Measurements from ENCODE around the gene MELTF.
A peak's percentile ranks its signal among the peaks of the same experiment; 100 is the strongest.

MELTF gene

GRCh38 chr3:196991581-196992460 is 37.8 kb downstream of the MELTF start:
- DNase-seq: no peak

DNA sequence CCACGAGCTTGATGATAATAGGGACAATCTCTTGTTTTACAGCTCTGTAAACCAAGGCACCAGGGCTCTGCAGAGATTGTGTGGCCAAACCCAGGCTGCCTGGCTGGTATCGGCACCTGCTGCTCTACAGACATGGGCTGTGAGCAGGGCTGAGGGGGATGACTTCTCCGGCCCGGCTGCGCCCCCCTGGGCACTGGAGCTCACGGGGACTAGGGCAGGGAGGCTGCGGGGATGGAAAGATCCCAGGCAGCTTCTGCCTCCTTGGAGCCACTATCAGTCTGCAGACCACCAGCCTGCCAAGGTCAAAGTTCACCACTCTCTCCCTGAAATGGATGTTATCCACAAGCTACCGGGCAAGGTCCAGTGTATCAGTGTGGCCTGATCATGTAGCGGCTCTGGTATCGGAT is 39.0 kb downstream of the MELTF start:
- no peak for DNase-seq

DNA sequence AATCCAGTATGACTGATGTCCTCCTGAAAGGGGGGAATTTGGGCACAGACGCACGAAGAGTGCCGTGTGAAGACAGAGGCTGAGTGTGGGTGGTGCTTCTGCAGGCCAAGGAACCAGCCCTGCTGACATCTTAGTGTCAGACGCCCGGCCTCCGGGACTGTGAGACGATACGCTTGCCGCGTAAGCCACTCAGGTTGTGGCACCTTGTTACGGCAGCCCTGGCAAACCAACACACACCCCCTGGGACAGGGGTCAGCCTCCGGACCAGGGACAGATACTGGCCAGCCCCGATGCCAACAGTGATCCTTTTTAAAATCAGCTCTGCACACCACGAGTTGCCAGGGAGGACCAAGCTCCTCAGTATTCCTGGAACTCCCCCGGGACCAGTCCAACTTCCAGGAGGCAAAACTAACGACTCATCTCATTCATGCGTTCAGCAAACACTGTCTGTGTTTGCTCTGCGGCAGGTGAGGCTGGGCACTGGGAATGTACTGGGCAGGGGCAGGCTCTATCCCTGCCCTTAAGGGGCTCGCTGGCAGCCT is 39.8 kb downstream of the MELTF start:
- DNase-seq: peak; percentile 52

DNA sequence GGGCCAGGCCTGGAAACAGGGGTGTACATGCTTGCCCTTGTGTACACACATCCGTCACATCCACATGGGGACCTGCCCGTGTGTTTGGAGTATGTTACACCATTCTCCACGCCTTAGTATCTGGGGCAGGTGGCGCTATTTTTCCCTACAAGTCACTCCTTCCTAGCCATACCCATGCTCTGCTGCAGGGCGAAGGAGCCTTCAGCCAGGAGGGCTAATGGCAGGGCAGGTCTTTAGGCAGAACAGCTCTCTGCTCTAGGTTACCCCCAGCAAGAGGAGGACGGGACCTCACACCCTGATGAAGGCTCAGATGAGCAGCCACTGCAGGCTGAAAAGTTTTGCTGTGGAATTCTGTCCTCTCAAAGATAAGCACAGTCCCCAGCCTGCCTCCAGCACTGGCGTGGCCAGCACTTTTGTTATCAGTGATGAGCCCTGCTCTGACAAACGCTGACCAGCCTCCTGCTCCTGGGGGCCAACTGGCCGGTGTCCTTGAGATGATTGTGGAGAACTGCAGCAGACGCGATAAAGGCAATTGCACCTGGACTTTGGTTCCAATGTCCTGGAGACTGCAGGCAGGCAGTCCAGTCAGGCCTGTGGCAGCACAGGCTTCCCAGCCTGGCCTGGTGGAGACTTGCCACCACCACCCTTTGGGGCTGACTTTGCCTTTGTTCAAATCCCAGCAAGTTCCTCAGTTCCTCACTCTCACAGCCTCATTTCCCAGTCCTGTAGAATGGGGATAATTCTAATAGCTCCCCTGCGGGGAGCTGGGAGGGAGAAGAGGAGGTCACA is 41.2 kb downstream of the MELTF start:
- no peak for DNase-seq

DNA sequence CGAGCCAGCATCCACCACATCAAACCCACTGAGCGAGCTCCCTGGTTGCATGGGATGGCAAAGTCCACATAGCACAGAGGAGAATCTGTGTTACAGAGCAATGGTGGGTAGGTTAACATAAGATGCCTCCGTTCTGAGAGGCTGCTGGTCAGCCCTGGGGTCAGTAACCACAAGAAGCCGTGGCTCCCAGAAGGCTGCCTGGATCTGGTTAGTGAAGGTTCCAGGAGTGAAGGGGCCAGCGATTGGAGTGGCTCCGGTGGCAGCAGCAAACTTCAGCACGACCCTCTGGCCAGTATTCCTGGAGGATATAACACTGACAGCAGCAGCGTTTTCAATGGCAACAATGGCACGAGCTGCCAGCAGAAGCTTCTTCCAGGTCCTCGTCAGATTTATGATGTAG is 42.6 kb downstream of the MELTF start:
- no peak for DNase-seq

DNA sequence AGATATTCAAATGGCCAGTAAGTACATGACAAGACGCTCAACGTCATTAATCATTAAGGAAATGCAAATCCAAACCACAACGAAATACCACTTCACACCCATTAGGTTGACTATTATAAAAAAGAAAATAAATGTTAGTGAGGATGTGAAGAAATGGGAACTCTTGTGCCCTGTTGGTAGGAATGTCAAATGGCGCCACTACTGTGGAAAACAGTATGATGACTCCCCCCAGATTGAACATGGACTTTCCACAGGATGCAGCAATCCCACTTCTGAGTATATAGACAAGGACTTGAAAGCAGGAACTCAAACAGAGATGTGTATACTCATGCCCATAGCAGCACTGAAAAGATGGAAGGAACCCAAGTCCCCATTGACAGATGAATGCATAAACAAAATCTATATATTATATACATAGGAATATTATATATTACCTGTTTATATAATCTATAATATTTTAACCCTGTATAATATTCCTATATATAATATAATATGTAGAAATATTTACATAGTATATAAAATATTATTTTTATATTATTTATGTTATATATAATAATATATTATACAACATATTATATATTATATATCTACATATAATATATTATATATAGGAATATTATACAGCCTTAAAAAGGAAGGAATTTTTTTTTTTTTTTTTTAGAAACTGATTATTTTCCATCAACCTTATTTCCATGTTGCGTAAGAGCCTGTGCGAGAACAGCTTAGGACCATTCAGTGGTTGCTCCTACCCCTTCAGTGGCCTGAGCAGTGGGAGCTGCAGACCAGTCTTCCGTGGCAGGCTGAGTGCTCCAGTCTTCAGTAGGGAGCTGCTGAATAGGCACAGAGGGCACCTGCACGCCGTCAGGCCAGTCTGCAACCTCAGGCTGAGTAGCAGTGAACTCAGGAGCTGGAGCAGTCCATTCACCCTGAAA is 43.4 kb downstream of the MELTF start:
- DNase-seq: no peak

DNA sequence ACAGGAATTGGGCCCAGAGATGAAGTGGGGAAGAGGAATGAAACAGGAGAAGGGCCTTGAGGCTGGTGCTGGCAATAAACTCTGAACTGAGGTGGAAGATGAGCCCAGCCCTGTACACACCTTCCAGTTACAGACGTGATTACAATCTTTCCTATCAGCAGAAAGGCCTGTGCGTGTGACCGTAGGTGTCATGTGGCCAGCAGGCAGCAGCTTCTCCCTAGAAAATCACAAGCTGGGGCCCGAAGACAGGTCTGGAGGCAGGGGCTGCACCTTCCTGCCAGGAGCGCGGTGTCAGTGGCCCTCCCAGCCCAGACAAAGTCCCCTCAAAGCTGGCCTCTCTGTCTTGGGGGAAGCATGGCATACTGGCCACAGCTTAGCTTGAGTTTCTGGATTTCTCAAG is 44.3 kb downstream of the MELTF start:
- DNase-seq: no peak

- no peak for DNase-seq
Observed at GRCh38 chr3:196983186-196983585, 46.4 kb downstream of the MELTF start.

DNA sequence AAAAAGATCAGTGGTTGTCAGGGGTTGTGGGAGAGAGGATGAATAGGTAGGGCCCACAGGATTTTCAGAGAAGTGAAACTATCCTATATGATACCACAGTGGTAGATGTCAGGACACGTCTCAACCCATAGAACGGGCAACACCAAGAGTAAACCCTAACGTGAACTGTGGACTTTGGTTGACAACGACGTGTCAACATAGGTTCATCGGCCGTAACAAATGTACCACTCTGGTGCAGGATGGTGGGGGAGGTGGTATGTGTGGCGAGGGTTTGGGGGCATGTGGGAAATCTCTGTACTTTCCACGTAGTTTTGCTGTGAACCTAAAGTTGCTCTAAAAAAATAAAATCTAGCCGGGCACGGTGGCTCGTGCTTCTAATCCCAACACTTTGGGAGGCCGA is 48.0 kb downstream of the MELTF start:
- no peak for DNase-seq

DNA sequence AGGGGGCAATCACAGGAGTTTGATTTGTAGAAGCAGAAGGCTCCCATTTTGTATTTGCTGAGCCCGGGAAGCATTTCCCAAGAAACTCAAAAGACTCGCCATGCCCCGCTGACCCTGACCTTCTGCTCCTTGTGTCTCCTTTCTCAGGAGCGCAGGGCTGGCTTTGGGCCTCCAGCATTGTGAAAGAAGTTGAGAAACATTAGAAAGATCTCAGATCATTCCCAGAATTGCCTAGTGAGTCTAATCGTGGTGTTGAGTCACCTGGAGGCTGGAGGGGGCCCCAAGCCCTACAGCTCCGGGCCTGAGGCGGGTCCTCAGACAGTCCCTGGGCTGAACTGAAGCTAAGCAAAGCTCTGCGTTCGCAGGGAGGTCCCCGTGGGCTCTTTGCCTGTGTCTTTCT is 50.1 kb downstream of the MELTF start:
- DNase-seq: no peak

GRCh38 chr3:196976941-196977340 is 52.7 kb downstream of the MELTF start:
- DNase-seq: no peak

GRCh38 chr3:196975349-196975748 is 54.3 kb downstream of the MELTF start:
- no peak for DNase-seq

GRCh38 chr3:196974661-196975060 is 55.0 kb downstream of the MELTF start:
- no peak for DNase-seq

GRCh38 chr3:196971094-196971698 is 58.4 kb downstream of the MELTF start:
- no peak for DNase-seq

GRCh38 chr3:196970547-196971093 is 59.0 kb downstream of the MELTF start:
- DNase-seq: no peak

GRCh38 chr3:196969660-196970546 is 59.7 kb downstream of the MELTF start:
- no peak for DNase-seq

GRCh38 chr3:196969134-196969659 is 60.4 kb downstream of the MELTF start:
- DNase-seq: no peak

DNA sequence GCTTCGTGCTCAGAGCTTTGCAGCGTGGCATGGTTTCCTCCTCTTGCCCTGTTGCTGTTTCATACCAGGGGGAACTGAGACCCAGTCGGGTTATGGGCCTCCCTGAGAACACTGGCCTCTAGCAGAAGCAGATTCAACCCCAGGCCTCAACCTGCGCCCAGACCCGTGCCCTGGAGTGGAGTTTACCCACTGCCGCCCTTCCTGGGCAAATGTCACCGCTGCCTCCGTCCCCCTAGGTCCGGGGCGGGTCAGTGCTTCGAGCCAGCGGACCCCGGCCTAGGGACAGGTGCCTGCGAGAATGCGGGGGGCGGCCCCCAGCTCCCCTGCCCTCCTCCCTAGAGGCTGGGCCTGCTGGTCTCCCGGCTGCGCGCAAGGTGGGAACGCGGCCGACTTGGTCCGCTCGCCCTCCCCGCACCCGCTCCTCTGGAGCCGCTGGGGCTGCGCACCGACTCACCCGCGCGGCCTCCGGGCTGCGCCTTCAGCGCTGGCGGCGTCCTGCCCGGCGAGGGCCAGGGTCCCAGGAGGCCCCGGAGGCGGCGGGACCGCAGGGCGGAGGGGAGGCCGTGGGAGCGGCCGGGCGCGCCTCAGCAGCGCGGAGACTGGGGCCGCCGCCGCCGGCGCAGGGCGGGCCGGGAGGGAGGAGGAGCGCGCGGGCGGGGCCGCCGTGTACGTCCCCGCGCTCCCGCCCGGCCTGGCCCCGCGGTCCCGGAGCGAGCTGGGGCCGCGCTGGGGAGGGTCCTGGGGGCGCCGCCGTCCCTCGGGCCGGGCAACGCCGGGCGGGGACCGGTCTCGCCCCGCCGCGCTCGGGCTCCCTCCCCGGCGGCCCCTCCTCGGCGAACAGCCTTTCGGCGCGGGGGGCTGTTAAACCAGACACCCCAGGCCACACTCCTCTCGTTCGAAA is 61.1 kb downstream of the MELTF start, which contains the start of gene PIGZ:
TSS of gene PIGZ (minus strand) at position 601 of the 901 bp plus-strand sequence. CDS start 16,802 bp downstream, outside the sequence.
- DNase-seq: no peak

Measured in DMS79 (cell line).